Ectodermal cell (in vitro differentiated cells): ENCODE measurements around the gene APH1B.

Experiments
- H3K27ac ChIP-seq: 2 replicates; pipeline ENCODE4 v1.7.0; 2013; ENCODE audit warnings: mild to moderate bottlenecking, low read depth, low read length; ENCODE audit not compliant: insufficient read depth, poor library complexity, severe bottlenecking
- H3K27me3 ChIP-seq: 2 replicates; pipeline ENCODE4 v1.7.0; 2013; ENCODE audit warnings: mild to moderate bottlenecking, low read length; ENCODE audit not compliant: insufficient read depth, control insufficient read depth, poor library complexity, severe bottlenecking
- H3K36me3 ChIP-seq: one replicate; pipeline ENCODE4 v1.7.0; 2013; ENCODE audit warnings: low read length; ENCODE audit not compliant: control insufficient read depth, insufficient read depth
- H3K4me1 ChIP-seq: one replicate; pipeline ENCODE4 v1.7.0; 2013; ENCODE audit warnings: low read length; ENCODE audit not compliant: control insufficient read depth, insufficient read depth
- H3K4me3 ChIP-seq: 2 replicates; pipeline ENCODE4 v1.7.0; 2013; ENCODE audit warnings: low read depth, low read length, control low read depth; ENCODE audit not compliant: insufficient read depth
- H3K9me3 ChIP-seq: 2 replicates; pipeline ENCODE4 v1.7.0; 2013; ENCODE audit warnings: mild to moderate bottlenecking, low read length, moderate library complexity; ENCODE audit not compliant: control insufficient read depth
- WGBS, 2 experiments: methylation state at CpG; one replicate each; pipeline ENCODE4 v1.1.7; 2013; ENCODE audit warnings: missing lambda C conversion rate in 2 of 2; 5-methylcytosine and 5-hydroxymethylcytosine counted together

The APH1B gene

GRCh38 chr15:63349156-63349555 is 71.8 kb downstream of the APH1B start:
- Histone ChIP-seq H3K4me1 (peaks cover 15% of the 10 kb centered on the region), H3K27ac (no peak overlapping the region), H3K27me3 (no peaks in the 10 kb centered on the region), H3K36me3 (no peaks in the 10 kb centered on the region), H3K4me3 (no peak overlapping the region), H3K9me3 (no peaks in the 10 kb centered on the region)
- WGBS, 2 experiments, result 94 to 96% methylated on average over 5 to 6 of the region's 6 CpGs

- Histone ChIP-seq H3K36me3 (no peaks in the 10 kb centered on the region), H3K9me3 (no peaks in the 10 kb centered on the region), H3K27me3 (no peaks in the 10 kb centered on the region), H3K4me1 (peaks cover 15% of the 10 kb centered on the region), H3K4me3 (no peak overlapping the region), H3K27ac (no peak overlapping the region)
- 96 to 97% methylated on average over 5 of the region's 5 CpGs for WGBS, 2 experiments
Observed at GRCh38 chr15:63349621-63350020, 72.2 kb downstream of the APH1B start.

- whole genome bisulfite sequencing, 2 experiments, result 95% methylated on average over 5 of the region's 5 CpGs
- Histone ChIP-seq H3K4me3 (no peak overlapping the region), H3K27me3 (no peaks in the 10 kb centered on the region)
Observed at GRCh38 chr15:63350178-63350621, 72.8 kb downstream of the APH1B start.

GRCh38 chr15:63351170-63351569 is 73.8 kb downstream of the APH1B start:
- 83 to 85% methylated on average over 4 of the region's 4 CpGs for WGBS, 2 experiments
- no peaks in the 10 kb centered on the region for H3K36me3 ChIP-seq
- H3K4me3 ChIP-seq, result no peak overlapping the region
- no peak overlapping the region for H3K27ac ChIP-seq
- H3K27me3 ChIP-seq, result no peaks in the 10 kb centered on the region
- H3K9me3 ChIP-seq, result no peaks in the 10 kb centered on the region
- H3K4me1 ChIP-seq, result peaks cover 15% of the 10 kb centered on the region

More at GRCh38 chr15:63350178-63350621, 72.8 kb downstream of the APH1B start:
- no peaks in the 10 kb centered on the region for H3K9me3 ChIP-seq
- no peaks in the 10 kb centered on the region for H3K36me3 ChIP-seq
- peaks cover 15% of the 10 kb centered on the region for H3K4me1 ChIP-seq
- H3K27ac ChIP-seq, result no peak overlapping the region

GRCh38 chr15:63352808-63353207 is 75.4 kb downstream of the APH1B start:
- H3K27me3 ChIP-seq, result no peaks in the 10 kb centered on the region
- H3K36me3 ChIP-seq, result no peaks in the 10 kb centered on the region
- H3K4me3 ChIP-seq, result no peak overlapping the region
- WGBS, 2 experiments, result 85 to 93% methylated on average over 4 of the region's 4 CpGs
- no peaks in the 10 kb centered on the region for H3K9me3 ChIP-seq
- H3K4me1 ChIP-seq, result peaks cover 9% of the 10 kb centered on the region
- H3K27ac ChIP-seq, result no peak overlapping the region

GRCh38 chr15:63353261-63353660 is 75.9 kb downstream of the APH1B start:
- Histone ChIP-seq H3K27me3 (no peaks in the 10 kb centered on the region), H3K4me1 (peaks cover 4% of the 10 kb centered on the region), H3K27ac (no peak overlapping the region), H3K36me3 (no peaks in the 10 kb centered on the region), H3K9me3 (no peaks in the 10 kb centered on the region), H3K4me3 (no peak overlapping the region)
- 79 to 81% methylated on average over 8 of the region's 8 CpGs for WGBS, 2 experiments

- Histone ChIP-seq H3K4me3 (no peak overlapping the region), H3K9me3 (no peaks in the 10 kb centered on the region), H3K27me3 (no peaks in the 10 kb centered on the region), H3K4me1 (no peaks in the 10 kb centered on the region), H3K36me3 (no peaks in the 10 kb centered on the region), H3K27ac (no peak overlapping the region)
- 93 to 97% methylated on average over 5 of the region's 5 CpGs for WGBS, 2 experiments
Observed at GRCh38 chr15:63353887-63354286, 76.5 kb downstream of the APH1B start.

- no peaks in the 10 kb centered on the region for H3K4me1 ChIP-seq
- no peak overlapping the region for H3K27ac ChIP-seq
- H3K27me3 ChIP-seq, result no peaks in the 10 kb centered on the region
- no peak overlapping the region for H3K4me3 ChIP-seq
- no peaks in the 10 kb centered on the region for H3K9me3 ChIP-seq
- H3K36me3 ChIP-seq, result no peaks in the 10 kb centered on the region
- 89 to 90% methylated on average over 22 of the region's 22 CpGs for WGBS, 2 experiments
Observed at GRCh38 chr15:63354821-63355650, 77.6 kb downstream of the APH1B start.

GRCh38 chr15:63357061-63357460 is 79.7 kb downstream of the APH1B start:
- 92 to 97% methylated on average over 4 of the region's 4 CpGs for WGBS, 2 experiments
- no peaks in the 10 kb centered on the region for H3K4me1 ChIP-seq
- no peak overlapping the region for H3K27ac ChIP-seq
- no peaks in the 10 kb centered on the region for H3K36me3 ChIP-seq
- no peaks in the 10 kb centered on the region for H3K9me3 ChIP-seq
- H3K4me3 ChIP-seq, result no peak overlapping the region
- H3K27me3 ChIP-seq, result no peaks in the 10 kb centered on the region

- no peaks in the 10 kb centered on the region for H3K27me3 ChIP-seq
- H3K27ac ChIP-seq, result no peak overlapping the region
- H3K4me3 ChIP-seq, result no peak overlapping the region
- H3K9me3 ChIP-seq, result no peaks in the 10 kb centered on the region
- H3K4me1 ChIP-seq, result no peaks in the 10 kb centered on the region
- WGBS, 2 experiments, result 79 to 91% methylated on average over 3 of the region's 3 CpGs
- no peaks in the 10 kb centered on the region for H3K36me3 ChIP-seq
Observed at GRCh38 chr15:63357731-63358130, 80.3 kb downstream of the APH1B start.
